ENCODE data around the gene GSK3B.

GSK3B gene

DNA sequence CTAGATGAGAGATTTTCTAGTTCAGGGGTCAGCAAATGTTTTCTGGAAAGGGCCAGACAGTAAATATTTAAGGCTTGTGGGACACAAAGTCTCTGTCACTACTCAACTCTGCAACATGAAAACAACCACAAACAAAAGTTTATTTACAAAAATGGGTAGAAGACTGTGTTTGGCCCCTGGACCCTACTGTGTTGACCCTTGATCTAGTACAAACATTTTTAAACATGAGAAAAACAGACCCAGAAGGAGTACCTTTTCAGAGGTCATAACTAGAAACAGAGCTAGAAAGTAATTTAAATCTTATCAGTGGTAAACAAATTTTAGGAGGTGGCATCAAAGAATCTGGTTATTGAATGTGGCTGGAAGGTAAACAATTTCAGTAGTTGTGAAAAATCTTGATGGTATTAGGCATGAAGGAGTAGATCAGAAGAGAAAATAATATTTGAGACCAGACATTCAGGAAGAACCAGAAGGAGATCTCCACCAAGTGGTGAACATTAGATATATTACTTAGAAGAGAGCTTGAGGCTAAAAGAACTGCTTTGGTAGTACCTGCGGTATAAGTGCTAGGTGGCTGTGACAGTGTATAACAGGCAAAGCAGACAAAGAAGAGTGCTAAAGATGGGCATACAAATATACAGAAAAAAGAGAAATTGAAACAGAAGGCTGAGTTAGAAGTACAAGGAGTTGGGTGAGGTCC lies 210.6 kb downstream of the GSK3B start:
- DNase-seq (ENCODE audit: low read depth in 2 of 2), result no peak

DNA sequence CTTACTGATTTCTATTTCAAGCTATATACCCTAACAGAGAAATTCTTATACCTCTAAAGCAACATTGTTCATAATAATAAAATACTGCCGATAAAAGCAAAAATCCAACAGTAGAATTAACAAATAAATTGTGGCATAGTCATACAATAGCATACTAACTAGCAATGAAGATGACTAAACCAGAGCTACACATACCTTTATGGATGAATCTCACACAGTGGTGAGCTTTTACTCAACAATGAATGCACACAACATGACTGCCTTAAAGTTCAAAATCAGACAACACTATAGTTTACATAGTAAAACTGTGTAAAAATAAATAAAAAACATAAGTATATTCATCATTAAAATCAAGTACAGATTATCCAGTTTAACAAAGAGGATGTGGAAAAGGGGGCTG lies 213.3 kb downstream of the GSK3B start:
- DNase-seq (ENCODE audit: low read depth in 2 of 2), result no peak

DNA sequence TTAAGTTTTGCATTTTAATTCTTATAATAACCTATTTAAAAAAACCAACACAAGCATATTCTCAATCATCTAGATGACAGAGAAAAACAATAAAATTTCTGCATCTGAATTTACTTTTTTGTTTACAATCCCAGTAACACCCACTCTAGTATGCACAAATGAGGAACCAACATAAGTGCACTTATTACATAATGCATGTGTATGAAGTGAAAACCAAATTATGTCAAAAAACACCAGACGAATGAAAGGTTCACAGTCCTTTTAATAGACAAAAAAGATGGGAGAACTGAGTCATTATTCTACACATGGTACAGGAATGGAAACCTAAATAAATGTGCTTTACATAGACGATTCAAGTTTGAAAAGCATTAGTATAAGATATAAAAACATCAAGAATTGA lies 220.6 kb downstream of the GSK3B start:
- no peak for DNase-seq (ENCODE audit: low read depth in 2 of 2)

DNA sequence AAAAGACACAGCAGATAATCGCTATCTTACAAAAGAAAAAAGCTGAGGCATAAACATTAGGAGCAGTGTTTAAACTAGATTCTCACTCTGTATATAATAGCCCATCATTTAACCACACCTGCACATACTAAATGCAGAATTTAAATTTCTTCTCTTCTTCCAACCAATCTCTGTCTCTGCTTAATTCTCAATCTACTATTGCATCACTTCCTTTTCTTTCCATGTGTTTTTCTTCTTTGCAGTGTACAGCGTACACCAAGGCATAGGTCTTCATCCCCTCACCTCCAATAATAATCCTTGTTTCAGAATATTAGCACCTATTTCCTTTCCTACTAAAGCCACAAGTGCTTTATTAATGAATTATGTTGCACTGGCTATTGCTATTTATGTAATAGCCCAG lies 221.5 kb downstream of the GSK3B start:
- no peak for DNase-seq (ENCODE audit: low read depth in 2 of 2)

DNA sequence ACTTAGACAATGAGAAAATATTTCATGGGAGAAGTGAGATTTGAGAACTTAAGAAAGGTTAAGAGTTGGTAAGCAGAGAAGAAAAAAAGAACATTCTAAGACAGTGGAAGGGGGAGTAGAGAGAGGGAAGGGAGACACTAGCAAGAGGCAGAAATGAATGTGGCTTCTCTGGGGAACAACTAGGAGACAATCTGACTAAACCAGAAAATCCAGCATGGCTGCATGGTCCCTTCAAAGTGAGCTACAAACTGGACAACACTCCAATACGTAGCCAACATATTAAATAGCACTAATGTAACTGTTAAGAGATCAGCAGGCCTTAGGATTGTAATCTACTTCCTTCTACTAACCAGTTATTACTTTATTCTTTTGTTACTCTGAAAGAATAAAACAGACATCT lies 222.7 kb downstream of the GSK3B start:
- no peak for DNase-seq (ENCODE audit: low read depth in 2 of 2)

DNA sequence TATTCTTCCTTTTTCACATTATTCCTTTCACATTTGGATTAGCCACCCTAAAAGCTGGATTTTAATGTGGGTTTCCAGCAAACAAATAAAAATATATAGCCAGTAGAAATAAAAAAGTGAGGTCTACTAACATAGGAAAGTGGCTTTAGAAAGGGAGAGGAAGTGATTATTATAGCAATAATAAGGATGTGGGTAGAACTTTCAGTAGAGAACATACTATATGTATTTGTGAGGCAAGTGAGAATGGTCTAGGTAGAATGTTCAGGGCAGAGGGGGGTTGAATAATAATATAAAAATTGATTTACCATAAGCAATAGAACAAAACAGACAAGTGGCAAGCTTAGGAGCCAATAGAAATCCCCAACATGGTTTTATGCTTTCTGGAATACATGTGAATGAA lies 223.7 kb downstream of the GSK3B start:
- no peak for DNase-seq (ENCODE audit: low read depth in 2 of 2)

DNA sequence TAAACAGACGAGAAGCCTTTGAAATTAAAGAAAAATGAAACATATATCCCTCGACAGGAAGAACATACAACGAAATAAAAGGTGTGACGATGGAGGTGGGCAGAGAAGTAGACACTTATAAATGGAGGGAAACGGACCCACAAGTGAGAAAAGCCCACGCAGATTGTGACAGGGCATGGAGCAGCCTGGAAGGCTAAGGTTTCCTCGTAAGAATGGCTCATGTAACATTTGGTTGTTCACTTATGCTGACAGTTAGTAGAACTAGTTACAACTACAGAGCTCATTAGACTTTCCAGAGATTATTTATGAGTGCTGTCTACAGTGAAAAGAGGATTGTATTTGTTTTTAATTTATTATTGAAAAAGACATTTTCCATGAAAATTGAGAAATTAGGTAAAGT lies 229.8 kb downstream of the GSK3B start:
- DNase-seq (ENCODE audit: low read depth in 2 of 2), result no peak

DNA sequence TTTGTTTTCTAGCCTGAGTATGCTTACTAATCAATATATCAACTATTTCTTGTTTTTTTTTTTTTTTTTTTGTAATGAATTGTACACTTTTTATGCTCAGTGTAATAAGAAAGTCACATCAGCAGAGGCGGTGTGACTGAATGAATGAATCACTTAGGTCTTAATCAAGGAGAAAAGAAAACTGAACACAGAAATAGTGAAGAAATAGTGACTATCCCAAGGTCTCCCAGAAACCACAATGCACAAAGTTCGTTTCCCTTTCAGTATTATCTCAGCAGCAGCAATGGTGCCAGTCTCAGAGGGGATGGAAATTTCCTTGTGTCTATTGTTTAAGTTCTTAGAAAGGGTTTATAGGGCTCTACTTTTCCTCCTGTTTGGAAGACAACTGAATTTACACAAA lies 231.6 kb downstream of the GSK3B start:
- no peak for DNase-seq (ENCODE audit: low read depth in 2 of 2)

DNA sequence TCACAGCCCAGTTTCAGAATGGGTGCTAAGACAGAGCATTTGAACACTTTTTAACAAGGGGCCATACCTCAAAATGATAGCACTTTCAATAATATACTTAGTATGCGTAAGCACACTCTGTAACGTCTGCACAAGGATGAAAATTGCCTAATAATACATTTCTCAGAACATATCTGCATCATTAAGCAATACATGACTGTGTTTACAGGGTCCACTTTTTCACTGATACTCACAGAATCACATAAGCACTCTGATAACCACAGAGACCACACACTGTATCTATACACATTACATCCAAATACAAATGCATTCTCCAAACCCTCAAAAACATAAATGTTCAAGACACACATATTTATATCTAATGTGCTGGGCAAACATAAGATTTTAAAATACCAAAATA lies 232.6 kb downstream of the GSK3B start:
- no peak for DNase-seq (ENCODE audit: low read depth in 2 of 2)

DNA sequence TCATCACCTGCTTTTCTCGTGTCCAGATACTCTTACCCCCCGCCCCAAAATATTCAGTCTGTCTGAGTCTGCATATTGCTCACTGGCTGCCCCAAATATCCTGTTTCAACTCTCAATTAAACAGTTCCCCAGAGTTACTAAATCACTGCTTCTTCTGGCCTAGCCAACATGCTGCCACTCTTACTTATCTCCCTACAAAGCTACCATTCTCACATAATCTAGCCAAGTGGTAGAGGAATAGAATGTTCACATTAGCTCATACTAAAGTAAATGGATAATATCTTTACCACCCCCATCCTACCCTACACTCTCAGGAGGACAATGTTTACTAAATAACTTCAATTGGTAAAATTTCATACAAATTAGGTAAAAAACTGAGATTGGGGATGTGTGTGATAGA lies 234.5 kb downstream of the GSK3B start:
- DNase-seq (ENCODE audit: low read depth in 2 of 2), result no peak

DNA sequence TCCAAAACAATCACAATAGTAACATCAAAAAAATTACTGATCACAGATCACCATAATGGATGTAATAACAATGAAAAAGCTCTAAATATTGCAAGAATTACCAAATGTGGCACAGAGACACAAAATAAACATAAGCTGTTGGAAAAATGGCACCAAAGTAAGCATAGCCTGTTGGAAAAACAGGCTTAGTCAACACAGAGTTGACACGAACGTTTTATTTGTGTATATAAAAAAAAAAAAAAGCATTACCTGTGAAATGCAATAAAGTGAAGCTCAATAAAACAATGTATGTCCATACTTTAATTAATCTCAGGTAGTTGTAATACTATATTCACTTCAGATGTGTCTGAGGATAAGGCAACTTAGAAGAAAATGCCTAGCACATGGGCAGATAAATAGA lies 235.3 kb downstream of the GSK3B start:
- no peak for DNase-seq (ENCODE audit: low read depth in 2 of 2)

DNA sequence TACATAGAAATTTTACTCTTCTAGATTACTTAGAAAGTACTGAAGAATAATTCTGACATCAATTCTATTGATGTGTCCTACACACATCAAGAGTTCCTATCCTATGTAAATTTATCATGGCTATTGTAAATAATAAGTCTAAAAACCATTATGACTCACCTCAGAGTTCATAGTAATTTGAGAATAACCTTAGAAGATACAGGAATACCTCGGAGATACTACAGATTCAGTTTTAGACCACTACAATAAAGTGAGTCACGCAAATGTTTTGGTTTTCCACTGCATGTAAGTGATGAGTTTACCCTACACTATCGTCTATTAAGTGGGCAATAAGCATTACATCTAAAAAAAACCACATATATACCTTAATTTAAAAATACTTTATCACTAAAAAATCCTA lies 237.6 kb downstream of the GSK3B start:
- DNase-seq (ENCODE audit: low read depth in 2 of 2), result no peak

DNA sequence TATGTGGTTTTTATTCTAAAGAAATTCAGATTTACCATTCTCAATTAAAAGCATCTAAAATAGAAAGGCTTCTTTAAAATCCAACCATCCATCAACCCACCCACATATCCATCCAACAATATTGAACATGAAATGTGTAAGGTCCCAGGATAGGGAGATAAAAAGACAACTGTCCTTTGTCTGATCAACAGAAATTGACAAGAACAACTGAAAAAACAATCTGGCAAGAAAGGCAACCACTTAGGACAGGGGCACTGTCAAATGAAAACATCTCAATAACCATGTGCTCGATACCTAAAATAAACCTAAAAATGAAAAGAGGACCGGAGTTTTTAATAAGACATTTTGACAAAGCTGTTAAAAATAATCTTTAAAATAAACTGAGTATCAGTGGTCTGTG lies 245.1 kb downstream of the GSK3B start:
- no peak for DNase-seq (ENCODE audit: low read depth in 2 of 2)

DNA sequence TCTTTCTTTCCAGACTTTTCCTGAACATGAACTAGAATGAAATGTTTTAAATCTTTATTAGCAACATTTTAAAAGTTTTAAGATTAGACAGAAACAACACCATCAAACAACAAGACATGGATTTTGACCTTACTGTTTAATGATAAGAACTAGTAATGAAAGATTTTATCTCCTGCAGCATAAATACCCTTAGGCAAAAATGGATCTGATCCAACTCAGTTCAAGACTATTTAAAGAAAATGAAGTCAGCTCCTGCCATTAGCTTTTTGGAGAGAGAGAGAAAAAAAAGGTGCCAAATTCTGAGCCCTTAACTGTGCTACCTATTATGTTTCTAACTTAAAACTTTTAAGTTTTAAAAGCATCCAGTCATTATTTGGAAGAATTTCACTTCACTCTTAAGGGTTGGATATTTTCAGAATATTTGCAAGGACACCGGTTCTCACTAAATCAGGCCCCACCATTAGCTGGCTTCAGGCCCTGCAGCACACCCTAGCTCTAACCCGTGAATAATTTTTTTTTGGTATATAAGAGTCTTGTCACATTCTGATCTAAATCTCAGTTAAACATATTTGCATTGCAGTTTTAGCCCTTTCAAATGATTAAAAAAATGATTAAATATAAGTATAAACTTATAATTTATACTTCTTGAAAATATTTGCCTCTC lies 252.3 kb downstream of the GSK3B start:
- no peak for DNase-seq (ENCODE audit: low read depth in 2 of 2)

DNA sequence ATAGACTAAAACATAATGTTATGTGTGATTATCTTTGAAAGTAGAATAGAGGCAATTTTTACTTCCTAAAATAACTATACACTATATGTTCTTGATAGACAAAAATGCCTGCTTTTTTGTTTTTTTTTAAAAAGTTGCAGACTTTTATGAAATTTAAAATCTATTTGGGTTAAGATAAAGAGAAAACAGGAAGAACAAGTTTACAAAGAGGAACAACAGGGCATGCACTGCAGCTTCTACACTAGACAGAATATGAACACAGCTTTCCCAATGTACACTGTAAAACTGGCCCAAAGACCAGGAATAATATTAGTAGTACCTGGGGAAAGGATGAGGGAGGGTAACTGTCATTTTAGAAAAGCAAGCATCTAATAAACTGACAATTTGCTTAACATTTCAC lies 258.7 kb downstream of the GSK3B start:
- DNase-seq (ENCODE audit: low read depth in 2 of 2), result no peak

DNA sequence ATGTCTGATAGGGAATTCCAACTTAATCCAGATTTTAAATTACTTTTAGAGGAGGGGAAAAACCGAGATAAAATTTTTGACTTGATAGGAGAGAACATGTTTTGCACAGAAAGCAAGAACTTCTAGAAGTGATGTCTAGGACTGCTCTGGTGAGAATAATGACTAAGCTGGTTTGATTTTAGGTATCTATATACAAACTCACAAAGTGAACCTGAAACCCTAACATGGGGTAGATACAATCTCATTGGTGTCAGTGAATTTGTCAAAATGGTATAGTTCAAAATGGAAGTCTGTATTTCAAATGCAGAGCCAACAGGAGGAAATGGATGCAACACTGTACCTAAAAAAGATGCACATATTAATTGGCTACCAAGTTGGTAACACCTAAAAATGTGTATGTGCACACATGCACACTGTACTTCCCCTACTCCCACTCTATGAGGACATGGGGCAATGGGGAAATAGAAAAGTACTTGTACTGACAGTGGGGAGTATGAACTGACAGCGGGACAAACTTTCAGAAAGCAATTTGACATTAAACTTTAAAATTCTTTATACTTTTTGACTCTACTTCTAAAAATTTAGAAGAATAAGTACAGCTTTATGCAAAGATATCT lies 259.4 kb downstream of the GSK3B start:
- DNase-seq (ENCODE audit: low read depth in 2 of 2), result no peak

DNA sequence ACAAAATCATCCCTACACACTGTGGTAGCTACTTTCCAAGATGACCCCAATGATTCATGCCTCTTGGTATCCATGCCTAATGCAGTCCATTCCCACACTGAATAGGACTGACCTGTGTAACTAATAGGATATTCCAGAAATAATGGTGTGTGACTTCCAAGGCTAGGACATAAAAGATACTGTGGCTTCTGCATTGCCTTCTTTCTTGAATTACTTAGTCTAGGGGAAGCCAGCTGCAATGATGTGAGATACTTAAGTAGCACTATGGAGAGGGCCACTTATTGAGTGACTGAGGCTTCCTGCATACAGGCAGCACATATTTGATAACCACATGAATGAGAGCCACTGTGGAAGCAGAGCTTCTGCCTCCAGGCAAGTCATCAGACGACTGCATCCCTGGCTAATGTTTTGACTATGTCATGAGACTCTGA lies 262.3 kb downstream of the GSK3B start:
- DNase-seq (ENCODE audit: low read depth in 2 of 2), result no peak

DNA sequence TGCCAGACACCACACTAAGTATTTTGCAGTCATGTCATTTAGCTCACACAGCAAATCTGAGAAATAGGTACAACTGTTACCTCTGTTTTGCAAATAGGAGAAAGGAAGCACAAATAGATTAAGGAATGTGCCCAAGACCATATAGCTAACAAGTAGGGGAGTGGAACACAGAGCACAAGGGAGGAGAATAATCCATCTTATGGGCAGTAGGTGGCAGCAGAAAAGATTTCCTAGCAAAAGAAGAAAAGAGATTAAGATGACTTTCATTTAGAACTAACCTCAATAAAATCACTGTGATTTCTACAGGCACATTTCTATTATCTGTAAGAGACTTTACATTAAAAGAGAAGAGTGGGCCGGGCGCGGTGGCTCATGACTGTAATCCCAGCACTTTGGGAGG lies 263.2 kb downstream of the GSK3B start:
- DNase-seq (ENCODE audit: low read depth in 2 of 2), result no peak

DNA sequence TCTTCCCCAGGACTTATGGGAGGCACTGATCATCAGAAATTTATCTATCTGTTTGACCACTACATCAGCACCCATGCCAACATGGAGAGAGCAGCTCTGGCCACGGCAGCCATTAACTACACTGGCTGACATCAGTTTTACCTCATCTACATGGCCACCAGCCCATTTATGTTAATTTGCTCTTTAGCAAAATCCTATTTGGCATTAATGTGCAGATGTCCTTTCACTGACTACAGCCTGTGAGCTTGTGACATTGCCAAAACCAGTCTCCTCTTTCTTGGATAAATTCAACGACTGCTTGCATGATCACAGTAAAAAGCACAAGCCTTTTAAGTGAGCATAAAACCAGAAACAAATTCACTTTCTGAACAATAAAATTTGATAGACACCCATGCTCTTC lies 264.8 kb downstream of the GSK3B start:
- no peak for DNase-seq (ENCODE audit: low read depth in 2 of 2)

DNA sequence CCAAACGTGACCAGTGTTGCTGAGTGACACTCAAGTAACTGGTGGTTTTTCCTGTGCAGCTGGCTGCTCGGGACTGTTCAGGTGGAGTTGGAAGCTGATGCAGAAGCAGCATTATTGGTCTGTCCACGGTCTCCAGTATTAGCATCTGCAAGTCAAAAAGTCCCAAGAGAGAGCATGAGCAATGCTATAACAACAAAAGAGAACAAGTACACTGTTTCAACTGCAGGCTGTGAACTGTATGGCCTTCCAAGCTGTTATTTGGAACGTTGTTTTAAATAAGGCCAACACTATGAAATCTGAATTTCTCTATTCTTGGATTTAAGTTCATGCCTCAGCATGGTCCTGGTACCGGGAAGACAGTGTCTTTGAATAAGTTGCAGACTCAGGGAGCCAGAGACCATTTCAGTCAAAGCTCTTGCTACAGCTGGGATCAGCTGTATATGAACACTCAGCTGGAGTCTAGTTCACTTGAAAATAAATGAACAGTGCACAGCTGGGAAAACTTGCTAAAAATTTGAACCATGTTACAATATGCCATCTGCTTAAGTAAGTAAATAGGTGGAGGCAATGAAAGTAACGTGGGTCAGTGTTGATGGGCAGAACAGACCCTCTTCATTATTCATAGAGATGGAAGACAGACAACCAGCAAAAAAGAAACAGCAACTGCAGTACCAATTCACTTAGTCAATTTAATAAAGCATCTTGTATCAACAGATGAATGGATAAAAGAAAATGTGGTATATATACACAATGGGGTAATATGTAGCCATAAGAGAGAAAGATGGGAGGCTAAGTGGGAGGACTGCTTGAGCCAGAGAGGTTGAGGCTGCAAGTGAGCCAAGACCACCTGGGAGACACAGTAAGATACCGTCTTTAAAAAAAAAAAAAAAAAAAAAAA lies 267.3 kb downstream of the GSK3B start:
- no peak for DNase-seq (ENCODE audit: low read depth in 2 of 2)

DNA sequence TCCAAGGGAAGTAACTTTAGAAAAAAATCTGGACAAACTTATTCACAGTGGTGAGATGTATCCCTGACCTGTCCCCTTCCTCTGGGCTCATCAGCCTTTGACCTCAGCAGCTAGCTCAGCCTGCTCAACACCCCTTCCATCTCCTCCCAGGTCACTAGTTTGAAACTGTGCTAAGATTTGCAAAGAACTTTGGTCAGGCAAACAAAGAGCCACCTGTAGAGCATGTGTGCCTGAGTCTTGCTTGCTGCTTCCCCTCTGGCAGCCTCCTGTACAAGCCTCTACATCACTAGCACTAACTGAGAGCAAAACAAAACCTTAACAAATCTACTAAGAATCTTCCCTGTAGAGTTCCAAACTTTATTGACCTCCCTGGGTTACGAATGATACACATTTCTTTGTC lies 268.4 kb downstream of the GSK3B start:
- no peak for DNase-seq (ENCODE audit: low read depth in 2 of 2)

DNA sequence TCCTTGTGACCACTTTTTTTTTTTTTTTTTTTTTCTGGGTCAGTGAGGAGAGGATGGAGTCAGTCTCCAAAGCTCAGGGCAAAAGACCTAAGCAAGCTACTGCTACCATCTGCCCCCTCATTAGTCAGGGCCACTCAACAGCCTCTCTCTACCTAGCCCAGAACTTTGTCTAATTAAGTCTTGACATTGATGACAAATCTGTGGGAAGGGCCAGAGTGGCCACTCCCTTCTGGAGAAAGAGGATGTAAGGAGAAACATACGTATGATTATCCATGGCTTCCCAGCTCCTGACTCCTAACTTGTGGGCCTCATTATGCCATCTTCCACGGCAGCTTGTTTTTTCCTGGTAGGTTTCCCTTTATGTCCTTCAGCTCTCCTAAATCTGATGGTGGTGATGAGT lies 274.4 kb downstream of the GSK3B start:
- DNase-seq (ENCODE audit: low read depth in 2 of 2), result no peak

Measured in stimulated activated CD8-positive, alpha-beta memory T cell treated with anti-CD3 and anti-CD28 coated beads, Interleukin-7, amount 100 ng/mL, for 4 hours (primary cell).